Epithelial cell of prostate (primary cell): ENCODE results near the gene ATP5F1D.

Experiments used
- DNase-seq: peaks from one replicate; pipeline ENCODE4 v3.0.0-alpha.2; 2011; ENCODE audit warnings: low read depth, low spot score
- H3K27ac ChIP-seq: fragments of 450-650 bp; 2 replicates; pipeline ENCODE4 v1.5.1; 2017; ENCODE audit warnings: mild to moderate bottlenecking

The ATP5F1D gene

GRCh38 chr19:1268226-1269064, 26.9 kb downstream of the ATP5F1D start:
- peak overlapping the region; percentile 99 for H3K27ac ChIP-seq
- no peak for DNase-seq

GRCh38 chr19:1269065-1269477, 27.5 kb downstream of the ATP5F1D start, which contains the start of gene CIRBP:
Gene CIRBP (plus strand): TSS chr19:1269332. CDS start chr19:1270934, 1,602 bp downstream.
- peak; percentile 90 for DNase-seq
- peak within 1 kb of the TSS; percentile 99 for H3K27ac ChIP-seq

GRCh38 chr19:1269478-1270212, 28.1 kb downstream of the ATP5F1D start:
- DNase-seq, result no peak

GRCh38 chr19:1270213-1270853, 28.8 kb downstream of the ATP5F1D start:
- no peak for DNase-seq
- peak overlapping the region; percentile 99 for H3K27ac ChIP-seq

More at GRCh38 chr19:1269478-1270212, 28.1 kb downstream of the ATP5F1D start:
- peak overlapping the region; percentile 99 for H3K27ac ChIP-seq

- H3K27ac ChIP-seq, result peak overlapping the region; percentile 99
- no peak for DNase-seq
These were observed 29.4 kb downstream of the ATP5F1D start for GRCh38 chr19:1270854-1271527.

GRCh38 chr19:1271528-1272422, 30.2 kb downstream of the ATP5F1D start:
- no peak for DNase-seq
- H3K27ac ChIP-seq, result peak overlapping the region; percentile 99

GRCh38 chr19:1272423-1273262, 31.1 kb downstream of the ATP5F1D start:
- H3K27ac ChIP-seq, result peak overlapping the region; percentile 99
- DNase-seq, result no peak

GRCh38 chr19:1273263-1274041, 31.9 kb downstream of the ATP5F1D start:
- DNase-seq, result no peak
- H3K27ac ChIP-seq, result peak overlapping the region; percentile 92

GRCh38 chr19:1274081-1274851, 32.7 kb downstream of the ATP5F1D start:
- peak overlapping the region; percentile 92 for H3K27ac ChIP-seq
- no peak for DNase-seq

GRCh38 chr19:1274852-1275259, 33.3 kb downstream of the ATP5F1D start:
- H3K27ac ChIP-seq, result peak overlapping the region; percentile 92
- DNase-seq, result no peak

GRCh38 chr19:1275260-1275975, 33.9 kb downstream of the ATP5F1D start, which contains the start of gene FAM174C:
Gene FAM174C (plus strand): TSS chr19:1275530. CDS start chr19:1275550, 20 bp downstream.
- peak within 1 kb of the TSS; percentile 92 for H3K27ac ChIP-seq
- DNase-seq, result peak; percentile 93

- peak overlapping the region; percentile 92 for H3K27ac ChIP-seq
- DNase-seq, result no peak
These were observed 34.6 kb downstream of the ATP5F1D start for GRCh38 chr19:1275976-1276627.

- H3K27ac ChIP-seq, result peak overlapping the region; percentile 92
- no peak for DNase-seq
These were observed 35.1 kb downstream of the ATP5F1D start for GRCh38 chr19:1276628-1277022.

GRCh38 chr19:1277061-1277460, 35.5 kb downstream of the ATP5F1D start:
- no peak for DNase-seq
- H3K27ac ChIP-seq, result no peak overlapping the region

- DNase-seq, result no peak
- H3K27ac ChIP-seq, result no peak overlapping the region
These were observed 36.5 kb downstream of the ATP5F1D start for GRCh38 chr19:1278074-1278473.
